AG04449 (cell line): ENCODE results near the gene SHE.

Experiments used
- CTCF ChIA-PET: fragments of 350-600 bp; formaldehyde crosslinking; extraction: SDS; loops from one replicate; lab custom pipeline; 2021; ENCODE audit warnings: antibody characterized with exemption; lab: Yijun Ruan, JAX
- POLR2A ChIA-PET: fragments of 400-600, 350-600 bp; formaldehyde crosslinking; extraction: SDS; loops from one replicate; lab custom pipeline; 2020; ENCODE audit warnings: antibody characterized with exemption, inconsistent platforms; lab: Yijun Ruan, JAX
- DNase-seq: peaks from one replicate; pipeline ENCODE4 v3.0.0-alpha.2; 2010; ENCODE audit warnings: low read depth, low spot score
- H3K4me3 ChIP-seq: 2 replicates; pipeline ENCODE4 v1.5.1; 2011; ENCODE audit warnings: low read depth, mild to moderate bottlenecking, control low read depth, low read length
- CTCF ChIP-seq: IDR thresholded peaks from one replicate; pipeline ENCODE4 v1.5.1; 2011; ENCODE audit warnings: mild to moderate bottlenecking, moderate library complexity, low read length, control low read depth, inconsistent platforms; ENCODE audit not compliant: insufficient read depth; ENCODE audit errors: missing control alignments

Gene SHE

GRCh38 chr1:154485910-154486496 lies 16.2 kb downstream of the SHE start:
- no peak for TF ChIP-seq CTCF
- CTCF ChIA-PET, result interaction anchor here (1.0 to 1.2 kb wide), 2 partner anchors 67 to 558 kb away, joined by 3 read pairs; no protein-coding TSS in a partner anchor
- no peak overlapping the region for H3K4me3 ChIP-seq
- no peak for DNase-seq
- POLR2A ChIA-PET, result no interaction called here

- no peak for TF ChIP-seq CTCF
- DNase-seq, result no peak
- no peak overlapping the region for H3K4me3 ChIP-seq
- ChIA-PET CTCF (interaction anchor here (1.0 to 7.1 kb wide), 4 partner anchors 63 to 600 kb away, joined by 3 to 118 read pairs (median 3); no protein-coding TSS in a partner anchor), POLR2A (interaction anchor here (0.7 kb wide), 1 partner anchor 66 kb away, joined by 3 read pairs; no protein-coding TSS in a partner anchor)
Observed at GRCh38 chr1:154485106-154485505, 17.1 kb downstream of the SHE start.

- no peak for DNase-seq
- no peak for TF ChIP-seq CTCF
- ChIA-PET CTCF (interaction anchor here (1.2 to 7.1 kb wide), 4 partner anchors 16 to 601 kb away, joined by 3 to 118 read pairs (median 13); no protein-coding TSS in a partner anchor), POLR2A (interaction anchor here (0.7 kb wide), 1 partner anchor 67 kb away, joined by 3 read pairs; no protein-coding TSS in a partner anchor)
- no peak overlapping the region for H3K4me3 ChIP-seq
Observed at GRCh38 chr1:154483941-154484803, 18.0 kb downstream of the SHE start.

GRCh38 chr1:154481053-154481452 lies 21.2 kb downstream of the SHE start:
- no peak overlapping the region for H3K4me3 ChIP-seq
- no peak for TF ChIP-seq CTCF
- no peak for DNase-seq
- ChIA-PET POLR2A (no interaction called here), CTCF (interaction anchor here (0.8 to 7.1 kb wide), 33 partner anchors 10 to 610 kb away, joined by 3 to 118 read pairs (median 6); no protein-coding TSS in a partner anchor)

- DNase-seq, result no peak
- CTCF ChIA-PET, result interaction anchor here (0.6 to 7.1 kb wide), 51 partner anchors 9 to 611 kb away, joined by 3 to 118 read pairs (median 4); partner anchors contain the start of genes LENEP and PMVK
- TF ChIP-seq CTCF, result peak; percentile 79
- no peak overlapping the region for H3K4me3 ChIP-seq
- POLR2A ChIA-PET, result interaction anchor here (1.1 kb wide), 1 partner anchor 154 kb away, joined by 4 read pairs; no protein-coding TSS in a partner anchor
Observed at GRCh38 chr1:154479764-154480421, 22.3 kb downstream of the SHE start.
